NCI-H146 (cell line): ENCODE data around the gene NPB.

Experiments
- DNase-seq: peaks from one replicate; lab custom pipeline; 2025; lab: John Stamatoyannopoulos, UW

NPB gene

DNA sequence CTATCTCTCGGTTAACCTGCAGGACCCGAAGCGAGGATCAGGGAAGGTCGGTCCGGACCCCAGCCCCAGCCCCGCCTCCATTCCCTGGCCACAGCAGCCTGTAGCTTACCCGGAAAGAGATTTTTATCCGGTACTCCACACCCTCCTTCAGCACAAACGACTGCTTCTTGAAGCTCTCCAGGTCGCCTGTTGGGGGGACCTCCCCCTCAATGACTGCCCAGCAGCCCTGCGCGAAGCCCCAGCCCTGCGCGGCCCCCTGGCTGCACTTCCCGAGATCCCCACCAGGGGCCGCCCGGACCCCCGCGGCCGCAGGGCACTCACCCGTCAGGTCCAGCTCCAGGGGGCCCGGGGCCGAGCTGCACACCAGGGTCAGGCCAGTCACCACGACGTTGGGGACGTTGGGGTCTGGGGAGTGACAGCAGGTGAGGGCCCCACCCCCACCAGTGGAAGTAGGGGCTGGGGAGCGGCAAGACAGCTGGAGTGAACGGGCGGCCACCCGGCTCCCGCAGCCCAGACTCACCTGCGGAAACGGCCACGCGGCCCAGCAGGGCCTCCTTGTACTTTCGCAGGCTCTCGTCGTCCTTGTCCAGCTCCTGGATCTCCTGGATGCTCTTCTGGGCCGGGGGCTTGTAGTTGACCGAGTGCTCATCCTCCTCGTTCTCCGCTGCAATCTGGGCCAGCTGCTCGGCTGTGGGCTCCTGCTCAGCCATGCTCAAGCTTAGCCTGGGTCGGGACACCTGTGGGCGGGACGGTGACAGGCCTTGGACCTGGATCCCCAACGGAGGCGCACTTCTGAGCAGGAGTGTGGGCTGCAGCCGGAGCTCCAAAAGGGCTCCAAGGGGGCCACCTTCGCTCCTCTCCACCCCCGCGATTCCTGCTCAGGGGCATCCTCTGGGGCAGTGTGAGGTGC lies 32.6 kb upstream of the NPB start:
- no peak for DNase-seq

- no peak for DNase-seq
Observed at GRCh38 chr17:81870131-81870980, 31.7 kb upstream of the NPB start.

DNA sequence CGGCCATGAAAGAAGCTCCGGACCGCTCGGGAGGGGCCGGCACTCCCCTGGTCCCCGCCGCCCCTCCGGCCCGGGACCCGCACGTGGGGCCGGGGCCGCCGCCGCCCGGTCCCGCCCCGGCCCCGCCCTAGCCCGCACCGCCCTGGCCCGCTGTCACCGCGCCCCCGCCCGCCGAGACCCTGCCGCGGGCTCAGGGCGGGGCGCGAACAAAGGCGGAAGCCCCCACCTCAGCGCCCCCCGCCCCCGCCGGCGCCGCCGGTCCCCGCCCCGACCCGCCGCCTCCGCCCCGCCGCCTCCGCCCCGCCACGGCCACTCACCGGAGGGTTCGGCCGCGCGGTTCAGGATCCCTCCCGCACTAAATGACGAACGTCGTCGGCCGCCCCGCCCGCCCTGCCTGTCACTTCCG lies 31.1 kb upstream of the NPB start, which contains the start of gene ARHGDIA:
TSS of gene ARHGDIA (minus strand) at position 357 of the 406 bp plus-strand sequence. CDS start 1,407 bp downstream, outside the sequence.
- DNase-seq: no peak

- DNase-seq: peak; percentile 90
Observed at GRCh38 chr17:81871387-81872230, 30.4 kb upstream of the NPB start.

GRCh38 chr17:81877569-81877968 lies 24.5 kb upstream of the NPB start:
- no peak for DNase-seq

DNA sequence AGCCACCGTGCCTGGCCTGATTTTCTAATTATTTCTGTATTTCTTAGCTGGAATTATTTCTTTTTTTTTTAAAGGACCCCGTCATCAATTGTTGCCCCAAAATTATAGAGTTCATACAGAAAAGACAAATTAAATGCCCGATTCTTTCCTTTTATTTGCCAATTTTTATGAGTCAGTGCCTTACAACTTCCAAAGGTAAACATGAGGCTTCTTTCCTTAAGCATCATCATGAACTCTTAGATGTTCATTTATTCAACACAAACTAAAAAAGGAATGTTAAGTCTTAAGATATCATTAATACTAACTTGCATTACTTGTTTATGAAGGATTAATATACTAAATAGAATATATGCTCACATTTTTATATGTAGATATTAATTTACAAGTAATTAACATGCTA lies 23.7 kb upstream of the NPB start:
- DNase-seq: no peak

GRCh38 chr17:81879121-81879520 lies 22.9 kb upstream of the NPB start:
- no peak for DNase-seq

DNA sequence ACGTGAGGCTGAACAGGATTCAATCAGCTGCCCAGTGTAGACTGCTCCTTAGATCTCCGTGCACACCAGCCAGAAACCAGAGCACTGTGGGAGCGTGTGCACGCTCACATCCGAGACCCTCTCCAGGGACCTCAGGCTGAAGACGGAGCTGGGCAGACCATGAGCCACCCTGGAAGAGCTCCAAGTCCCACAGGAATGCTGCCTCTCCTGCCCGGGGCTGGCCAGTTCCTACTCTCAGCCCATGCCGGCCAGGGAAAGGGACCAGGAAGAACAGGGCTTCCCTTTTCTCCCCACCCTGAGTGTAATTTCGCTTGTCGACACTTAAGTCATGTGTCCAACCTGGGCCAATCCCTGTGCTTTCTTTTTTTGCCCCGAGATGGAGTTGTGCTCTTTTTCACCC lies 17.5 kb upstream of the NPB start:
- no peak for DNase-seq

GRCh38 chr17:81884968-81885367 lies 17.1 kb upstream of the NPB start:
- DNase-seq: no peak

GRCh38 chr17:81885454-81885853 lies 16.6 kb upstream of the NPB start:
- no peak for DNase-seq

DNA sequence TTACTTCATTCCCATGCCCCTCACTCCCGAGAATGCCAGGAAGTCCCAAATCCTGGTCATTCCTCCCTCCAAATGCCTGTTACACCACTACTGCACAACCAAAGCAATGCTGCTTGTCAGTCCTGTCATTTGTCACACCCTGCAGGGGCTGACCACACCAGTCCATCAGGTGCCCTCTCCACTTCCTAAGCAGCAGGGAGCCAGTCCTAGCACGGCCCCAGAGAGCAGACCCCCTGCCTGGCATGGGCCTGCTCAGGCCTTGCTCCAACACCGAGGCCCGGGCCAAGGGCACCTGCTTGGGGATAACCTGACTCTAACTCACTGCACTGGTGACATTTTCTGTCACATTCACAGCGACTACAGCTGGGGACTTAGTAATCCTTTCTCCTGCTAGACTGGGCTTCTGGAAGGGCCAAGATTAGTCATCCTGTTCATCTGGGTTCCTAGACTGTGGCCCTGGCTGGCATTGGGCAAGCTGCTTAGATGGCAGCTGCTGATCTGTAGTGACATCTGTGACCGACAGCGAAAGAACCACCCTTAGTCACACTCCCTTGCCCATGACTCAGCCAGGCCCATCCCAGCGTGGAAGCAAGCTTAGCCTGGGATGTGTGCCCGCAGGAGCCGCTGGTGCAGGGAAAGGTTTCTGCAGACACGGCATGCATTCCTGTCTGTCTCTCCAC lies 16.0 kb upstream of the NPB start:
- DNase-seq: no peak

GRCh38 chr17:81888105-81888987 lies 13.7 kb upstream of the NPB start:
- DNase-seq: no peak

DNA sequence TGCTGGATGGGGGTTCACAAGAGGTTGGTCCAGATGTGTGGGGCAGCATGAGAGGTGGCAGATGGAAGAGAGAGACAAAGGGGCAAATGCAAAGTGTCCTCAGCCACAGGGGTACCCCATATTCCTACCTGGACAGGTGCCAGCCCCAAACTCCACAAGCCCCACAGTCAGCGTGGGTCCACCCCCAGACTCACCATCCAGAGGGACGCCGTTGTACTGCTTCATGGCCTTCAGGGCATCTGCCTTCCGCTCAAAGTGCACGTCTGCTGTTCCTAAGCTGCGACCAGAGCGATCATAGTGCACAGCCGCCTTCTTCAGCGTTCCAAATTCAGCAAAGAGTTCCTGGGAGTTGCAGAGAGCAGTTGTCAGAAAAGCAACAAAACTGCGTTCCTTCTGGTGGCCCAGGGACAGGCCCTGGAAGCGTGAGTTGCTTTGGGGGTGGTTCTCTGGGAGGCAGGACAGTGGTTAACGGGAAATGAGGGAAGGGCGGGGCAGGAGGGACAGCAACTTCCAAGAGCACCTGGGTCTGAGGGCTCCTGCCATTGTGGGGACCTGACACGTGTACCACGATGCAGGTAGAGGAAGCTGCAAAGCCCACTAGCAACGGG lies 12.9 kb upstream of the NPB start:
- no peak for DNase-seq

DNA sequence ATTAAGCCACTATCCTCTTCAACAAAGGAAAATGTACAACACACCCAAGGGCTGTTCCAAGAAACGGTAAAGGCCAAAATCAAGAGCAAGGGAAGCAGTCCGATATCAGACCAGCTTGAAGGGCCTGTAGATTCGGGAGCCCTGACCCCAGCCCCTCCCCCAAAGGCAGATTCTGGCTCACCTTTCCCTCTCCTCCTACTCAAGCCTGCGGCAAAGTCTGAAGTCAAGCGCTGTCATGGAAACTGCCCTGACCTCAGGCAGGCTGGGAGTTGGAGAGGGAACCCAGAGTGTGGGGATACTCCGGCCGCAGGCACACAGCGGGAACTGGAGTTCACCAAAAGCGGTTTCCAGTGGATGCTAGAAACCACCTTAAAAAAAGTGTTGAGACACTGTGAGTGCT lies 12.4 kb upstream of the NPB start:
- no peak for DNase-seq

GRCh38 chr17:81890447-81891302 lies 11.4 kb upstream of the NPB start:
- peak; percentile 11 for DNase-seq

DNA sequence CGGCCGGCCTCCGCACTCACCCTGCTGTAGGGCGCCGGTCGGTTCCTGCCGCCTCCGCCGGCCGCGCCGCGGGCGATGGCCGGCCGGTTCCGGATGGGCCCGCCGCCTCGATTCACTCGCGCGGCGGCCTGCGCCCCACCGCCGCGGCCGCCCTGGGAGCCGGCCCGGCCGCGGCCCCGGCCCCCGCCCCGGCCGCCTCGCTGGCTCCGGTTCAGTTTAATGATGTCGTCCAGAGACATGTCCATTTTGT lies 10.8 kb upstream of the NPB start:
- no peak for DNase-seq

GRCh38 chr17:81895400-81895799 lies 6.6 kb upstream of the NPB start:
- DNase-seq: no peak

DNA sequence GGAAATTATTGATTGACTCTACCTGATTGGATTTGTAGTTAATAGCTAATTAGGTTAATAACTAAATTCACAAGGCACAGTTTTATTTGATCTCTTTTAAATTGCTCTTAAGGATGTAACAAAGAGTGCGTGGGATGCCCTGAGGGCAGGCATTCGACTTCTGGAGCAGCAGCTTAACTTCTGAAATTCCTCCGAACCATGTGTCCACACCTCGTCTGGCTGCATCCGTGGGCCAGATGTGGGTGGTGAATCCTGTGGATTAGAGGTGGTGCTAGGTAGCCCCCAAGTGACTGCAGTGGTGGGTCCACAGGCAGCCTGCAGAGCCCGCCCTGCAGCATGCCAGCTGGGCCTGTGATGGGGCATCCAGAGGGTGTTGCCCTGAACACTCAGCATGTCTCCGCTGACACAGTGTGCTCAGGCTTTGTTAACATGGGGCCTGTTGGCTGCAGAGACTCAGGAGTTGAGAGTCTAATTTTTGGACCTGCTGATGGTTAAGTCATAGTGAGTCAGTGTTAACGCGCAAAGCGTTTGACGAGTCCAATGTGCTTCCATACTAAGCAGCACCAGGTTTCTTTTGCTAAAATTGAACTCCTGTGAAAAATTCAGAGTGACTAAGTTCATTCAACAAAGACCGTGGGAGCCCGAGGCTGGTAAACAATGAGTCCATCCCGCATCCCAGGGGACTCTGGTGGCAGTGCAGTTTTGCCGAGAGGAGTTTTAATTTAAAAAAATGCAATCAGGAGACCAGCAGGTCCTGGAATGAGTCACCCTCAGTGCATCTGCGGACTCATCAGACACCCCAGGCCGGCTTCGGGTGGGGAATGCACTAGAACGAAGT lies 3.8 kb upstream of the NPB start:
- DNase-seq: no peak
